Right renal pelvis (tissue), 4 donors: Measurements from ENCODE around the gene ATP6V1G2. TPM values are rescaled to one million over a fixed set of nuclear protein-coding genes. Genes with fewer than 3 reads are reported as not detected.

Experiments
- polyA plus RNA-seq, 4 donors: library from polyadenylated mRNA; unstranded; fragments of 120-200 nt; gene quantifications; one replicate each; pipeline ENCODE4 v1.2.1, GENCODE V29; 2013; ENCODE audit not compliant: insufficient read length in 4 of 4

ATP6V1G2 gene
- polyA plus RNA-seq, 4 donors = 6.4 to 11.8 (median 7.3) TPM

Other genes starting within 250 kb of the ATP6V1G2 start
- gene HLA-B, start 189.4 kb downstream of the ATP6V1G2 start, polyA plus RNA-seq = 100 to 1,000 TPM; 110 to 214 (median 158) TPM
- 10 to 100 TPM in 1 of 4 donors, 1 to 10 TPM in 3; 3.3 to 12.2 (median 7.9) TPM for gene MICA, start 143.0 kb downstream of the ATP6V1G2 start, polyA plus RNA-seq
- gene MICB, start 48.5 kb downstream of the ATP6V1G2 start, polyA plus RNA-seq = 1 to 10 TPM in 3 of 4 donors, under 1 TPM in 1; 0.80 to 1.6 (median 1.4) TPM
- gene MCCD1, start 17.6 kb downstream of the ATP6V1G2 start, polyA plus RNA-seq = 10 to 100 TPM; 14.0 to 27.9 (median 20.6) TPM
- gene DDX39B, start 4.6 kb downstream of the ATP6V1G2 start, polyA plus RNA-seq = 100 to 1,000 TPM; 498 to 550 (median 542) TPM
- 10 to 100 TPM; 19.1 to 27.4 (median 20.8) TPM for gene NFKBIL1, start 1.0 kb upstream of the ATP6V1G2 start, polyA plus RNA-seq
- gene LTA, start 25.7 kb upstream of the ATP6V1G2 start, polyA plus RNA-seq = under 1 TPM; 0.22 to 0.45 (median 0.34) TPM
- under 1 TPM; 0.08 to 0.28 (median 0.16) TPM for gene TNF, start 29.0 kb upstream of the ATP6V1G2 start, polyA plus RNA-seq
- 1 to 10 TPM; 1.0 to 2.3 (median 1.2) TPM for gene LTB, start 35.8 kb upstream of the ATP6V1G2 start, polyA plus RNA-seq
- gene LST1, start 39.7 kb upstream of the ATP6V1G2 start, polyA plus RNA-seq = 1 to 10 TPM; 3.8 to 7.0 (median 4.7) TPM
- gene NCR3, start 46.4 kb upstream of the ATP6V1G2 start, polyA plus RNA-seq = under 1 TPM in 1 of 4 donors, not detected in 3; 0.25 TPM
- 10 to 100 TPM; 73.2 to 86.0 (median 82.3) TPM for gene AIF1, start 68.6 kb upstream of the ATP6V1G2 start, polyA plus RNA-seq
- gene PRRC2A, start 74.1 kb upstream of the ATP6V1G2 start, polyA plus RNA-seq = 100 to 1,000 TPM; 158 to 215 (median 172) TPM
- gene BAG6, start 106.1 kb upstream of the ATP6V1G2 start, polyA plus RNA-seq = 100 to 1,000 TPM; 236 to 267 (median 247) TPM
- gene APOM, start 109.3 kb upstream of the ATP6V1G2 start, polyA plus RNA-seq = 100 to 1,000 TPM in 3 of 4 donors, 10 to 100 TPM in 1; 91.2 to 139 (median 117) TPM
- gene C6orf47, start 114.2 kb upstream of the ATP6V1G2 start, polyA plus RNA-seq = 10 to 100 TPM; 20.0 to 22.5 (median 20.7) TPM
- 10 to 100 TPM; 25.6 to 28.8 (median 26.0) TPM for gene GPANK1, start 118.4 kb upstream of the ATP6V1G2 start, polyA plus RNA-seq
- 100 to 1,000 TPM; 237 to 255 (median 246) TPM for gene CSNK2B, start 119.5 kb upstream of the ATP6V1G2 start, polyA plus RNA-seq
- gene LY6G5B, start 123.4 kb upstream of the ATP6V1G2 start, polyA plus RNA-seq = 10 to 100 TPM; 14.0 to 21.3 (median 15.2) TPM
- gene LY6G5C, start 134.5 kb upstream of the ATP6V1G2 start, polyA plus RNA-seq = 1 to 10 TPM; 2.4 to 3.3 (median 2.7) TPM
- 10 to 100 TPM; 52.5 to 62.6 (median 52.9) TPM for gene ABHD16A, start 156.7 kb upstream of the ATP6V1G2 start, polyA plus RNA-seq
- gene LY6G6F, start 160.3 kb upstream of the ATP6V1G2 start, polyA plus RNA-seq = 1 to 10 TPM in 1 of 4 donors, under 1 TPM in 3; 0.33 to 1.0 (median 0.80) TPM
- under 1 TPM in 1 of 4 donors, not detected in 3; 0.82 TPM for gene LY6G6D, start 168.7 kb upstream of the ATP6V1G2 start, polyA plus RNA-seq
- gene LY6G6C, start 175.1 kb upstream of the ATP6V1G2 start, polyA plus RNA-seq = under 1 TPM in 3 of 4 donors, not detected in 1; 0.28 to 0.43 (median 0.40) TPM
- 1 to 10 TPM in 3 of 4 donors, under 1 TPM in 1; 0.96 to 3.8 (median 1.2) TPM for gene MPIG6B, start 176.8 kb upstream of the ATP6V1G2 start, polyA plus RNA-seq
- gene DDAH2, start 182.7 kb upstream of the ATP6V1G2 start, polyA plus RNA-seq = 100 to 1,000 TPM; 148 to 230 (median 168) TPM
- gene CLIC1, start 189.9 kb upstream of the ATP6V1G2 start, polyA plus RNA-seq = 100 to 1,000 TPM; 290 to 327 (median 297) TPM
- gene MSH5, start 193.4 kb upstream of the ATP6V1G2 start, polyA plus RNA-seq = 10 to 100 TPM; 18.3 to 25.7 (median 20.5) TPM
- 1 to 10 TPM; 2.7 to 9.2 (median 5.6) TPM for gene SAPCD1, start 216.0 kb upstream of the ATP6V1G2 start, polyA plus RNA-seq
- 10 to 100 TPM in 1 of 4 donors, 1 to 10 TPM in 3; 7.1 to 10.4 (median 8.7) TPM for gene VWA7, start 230.7 kb upstream of the ATP6V1G2 start, polyA plus RNA-seq
- 10 to 100 TPM; 56.8 to 59.8 (median 59.0) TPM for gene VARS1, start 249.1 kb upstream of the ATP6V1G2 start, polyA plus RNA-seq